GM12873 (cell line): Measurements from ENCODE around the gene ESM1.

Experiments used
- CTCF ChIP-seq: IDR thresholded peaks from 2 replicates; pipeline ENCODE4 v1.5.1; 2012; ENCODE audit warnings: low read depth, mild to moderate bottlenecking, moderate library complexity, low read length, control low read depth; ENCODE audit not compliant: insufficient read depth; ENCODE audit errors: missing control alignments

Gene ESM1

GRCh38 chr5:55021821-55022220 lies 36.4 kb upstream of the ESM1 start:
- no peak for TF ChIP-seq CTCF

- TF ChIP-seq CTCF: no peak
Observed at GRCh38 chr5:55021410-55021809, 36.0 kb upstream of the ESM1 start.

- no peak for TF ChIP-seq CTCF
Observed at GRCh38 chr5:55004729-55005128, 19.3 kb upstream of the ESM1 start.

GRCh38 chr5:55003432-55004065 lies 18.2 kb upstream of the ESM1 start:
- TF ChIP-seq CTCF: no peak

- TF ChIP-seq CTCF: no peak
Observed at GRCh38 chr5:54997081-54997480, 11.7 kb upstream of the ESM1 start.

- no peak for TF ChIP-seq CTCF
Observed at GRCh38 chr5:54996466-54996865, 11.1 kb upstream of the ESM1 start.

- TF ChIP-seq CTCF: no peak
Observed at GRCh38 chr5:54995168-54995567, 9.8 kb upstream of the ESM1 start.

GRCh38 chr5:54994628-54995027 lies 9.2 kb upstream of the ESM1 start:
- no peak for TF ChIP-seq CTCF
